Measurements from ENCODE around the gene ZFAND3. TPM values are rescaled to one million over a fixed set of nuclear protein-coding genes. Genes with fewer than 3 reads are reported as not detected.

The ZFAND3 gene
- total RNA-seq, 1 donor from 2014 or later = 18.7 TPM

DNA sequence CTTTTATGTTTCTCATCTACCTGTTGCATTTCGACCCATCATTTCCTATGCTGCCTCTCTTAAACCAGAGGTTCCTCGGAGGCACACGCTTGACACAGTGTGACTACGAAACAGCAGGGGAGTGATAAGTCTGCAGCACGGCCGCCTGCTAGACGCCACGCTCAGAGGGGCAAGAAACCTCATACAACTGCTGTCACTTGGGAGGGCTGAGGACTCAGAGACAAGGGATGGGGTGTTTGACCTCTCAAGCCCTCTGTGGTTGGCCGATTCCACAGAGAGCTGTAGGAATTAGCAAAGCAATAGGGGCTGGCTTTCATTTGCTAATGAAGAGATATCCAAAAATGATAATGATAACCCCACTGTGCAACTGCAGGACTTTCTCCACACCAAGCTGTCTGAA lies 372.5 kb downstream of the ZFAND3 start:
- TF ChIP-seq, protein P1, sequence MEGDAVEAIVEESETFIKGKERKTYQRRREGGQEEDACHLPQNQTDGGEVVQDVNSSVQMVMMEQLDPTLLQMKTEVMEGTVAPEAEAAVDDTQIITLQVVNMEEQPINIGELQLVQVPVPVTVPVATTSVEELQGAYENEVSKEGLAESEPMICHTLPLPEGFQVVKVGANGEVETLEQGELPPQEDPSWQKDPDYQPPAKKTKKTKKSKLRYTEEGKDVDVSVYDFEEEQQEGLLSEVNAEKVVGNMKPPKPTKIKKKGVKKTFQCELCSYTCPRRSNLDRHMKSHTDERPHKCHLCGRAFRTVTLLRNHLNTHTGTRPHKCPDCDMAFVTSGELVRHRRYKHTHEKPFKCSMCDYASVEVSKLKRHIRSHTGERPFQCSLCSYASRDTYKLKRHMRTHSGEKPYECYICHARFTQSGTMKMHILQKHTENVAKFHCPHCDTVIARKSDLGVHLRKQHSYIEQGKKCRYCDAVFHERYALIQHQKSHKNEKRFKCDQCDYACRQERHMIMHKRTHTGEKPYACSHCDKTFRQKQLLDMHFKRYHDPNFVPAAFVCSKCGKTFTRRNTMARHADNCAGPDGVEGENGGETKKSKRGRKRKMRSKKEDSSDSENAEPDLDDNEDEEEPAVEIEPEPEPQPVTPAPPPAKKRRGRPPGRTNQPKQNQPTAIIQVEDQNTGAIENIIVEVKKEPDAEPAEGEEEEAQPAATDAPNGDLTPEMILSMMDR (conservative IDR thresholded peaks at IDR 0.05; ENCODE audit: low read depth, low read length) = no peak
- no peak overlapping the region for H3K4me3 ChIP-seq (ENCODE audit: low read depth, low read length)
- DNase-seq (ENCODE audit: low read depth) = no peak

DNA sequence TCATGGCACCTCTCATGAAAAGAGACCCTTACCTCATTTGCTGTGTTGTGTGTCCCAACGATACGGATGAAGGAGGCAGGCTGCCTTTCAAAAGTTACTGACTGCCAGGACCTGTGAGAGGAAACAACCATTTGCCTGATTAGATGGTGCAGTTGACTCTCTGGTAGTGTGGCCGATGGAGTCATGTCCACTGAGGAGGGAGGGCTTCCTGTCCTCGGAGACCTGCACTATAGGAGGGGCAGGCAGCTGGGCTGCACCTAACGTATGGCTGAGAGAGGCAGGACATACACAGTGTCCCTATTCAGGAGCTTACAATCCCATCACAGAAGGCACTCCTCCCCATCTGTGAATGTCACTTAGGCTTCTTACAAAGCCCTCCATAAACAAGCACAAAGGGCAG lies 373.0 kb downstream of the ZFAND3 start:
- H3K4me3 ChIP-seq (ENCODE audit: low read depth, low read length) = no peak overlapping the region
- no peak for DNase-seq (ENCODE audit: low read depth)
- TF ChIP-seq, protein P1 (conservative IDR thresholded peaks at IDR 0.05; ENCODE audit: low read depth, low read length) = no peak

DNA sequence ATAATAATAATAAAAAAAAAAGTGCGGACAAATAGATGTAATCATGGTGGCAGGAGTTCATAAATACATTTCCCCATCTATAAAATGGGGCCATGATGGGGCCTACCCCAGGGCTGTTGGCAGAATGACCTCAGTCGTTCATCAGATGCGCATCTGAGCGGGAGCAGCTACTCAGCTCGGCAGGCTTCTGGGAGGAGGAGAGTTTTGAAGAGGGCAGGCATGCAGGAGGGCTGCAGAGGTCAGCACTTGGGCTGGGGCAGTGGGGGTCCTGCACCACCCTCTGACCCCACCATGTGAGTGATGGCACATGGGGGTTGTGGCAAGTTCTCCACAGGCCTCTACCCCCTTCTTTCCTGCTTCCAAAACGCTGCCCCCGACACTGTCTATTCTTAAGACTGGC lies 373.5 kb downstream of the ZFAND3 start:
- no peak overlapping the region for H3K4me3 ChIP-seq (ENCODE audit: low read depth, low read length)
- DNase-seq (ENCODE audit: low read depth) = no peak
- TF ChIP-seq, protein P1 (conservative IDR thresholded peaks at IDR 0.05; ENCODE audit: low read depth, low read length) = no peak

DNA sequence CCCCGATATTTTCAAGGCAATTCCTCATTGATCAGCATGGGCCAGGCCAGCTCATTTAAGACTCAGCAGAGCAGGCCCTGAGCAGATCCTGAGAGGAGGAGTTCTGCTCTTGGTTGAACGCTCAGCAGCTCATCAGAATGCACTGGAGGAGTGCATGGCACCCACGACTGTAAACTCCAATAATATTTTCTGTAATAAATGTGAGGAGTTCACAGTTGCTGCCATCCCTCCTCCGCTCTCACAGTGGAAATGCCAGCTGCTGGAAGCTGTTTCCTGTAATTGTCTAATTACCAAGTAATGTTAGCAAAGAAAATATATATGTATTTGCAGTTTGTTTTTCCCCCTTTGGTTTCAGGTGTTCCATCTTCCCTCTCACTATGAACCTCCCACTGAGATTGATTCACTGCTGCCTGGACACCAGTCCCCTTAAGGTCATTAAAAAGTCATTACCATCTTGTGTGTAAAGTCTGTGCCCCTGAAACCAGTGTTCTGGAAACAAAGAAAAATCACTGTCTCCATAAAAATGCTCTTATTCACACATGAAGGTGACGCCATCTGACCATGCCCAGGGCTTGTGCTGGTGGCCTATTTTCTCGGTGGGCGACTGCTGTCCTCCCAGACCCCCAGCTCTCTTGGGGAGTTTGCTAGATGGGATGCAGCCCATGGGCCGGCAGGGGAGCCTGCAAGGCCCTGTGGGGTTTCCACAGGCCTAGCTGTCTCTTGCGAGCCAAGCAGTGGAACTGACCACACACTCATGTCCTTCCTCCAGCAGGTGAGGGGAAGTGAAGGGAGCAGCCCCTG lies 374.2 kb downstream of the ZFAND3 start:
- DNase-seq (ENCODE audit: low read depth) = no peak
- TF ChIP-seq, protein P1 (conservative IDR thresholded peaks at IDR 0.05; ENCODE audit: low read depth, low read length) = no peak
- H3K4me3 ChIP-seq (ENCODE audit: low read depth, low read length) = no peak overlapping the region

DNA sequence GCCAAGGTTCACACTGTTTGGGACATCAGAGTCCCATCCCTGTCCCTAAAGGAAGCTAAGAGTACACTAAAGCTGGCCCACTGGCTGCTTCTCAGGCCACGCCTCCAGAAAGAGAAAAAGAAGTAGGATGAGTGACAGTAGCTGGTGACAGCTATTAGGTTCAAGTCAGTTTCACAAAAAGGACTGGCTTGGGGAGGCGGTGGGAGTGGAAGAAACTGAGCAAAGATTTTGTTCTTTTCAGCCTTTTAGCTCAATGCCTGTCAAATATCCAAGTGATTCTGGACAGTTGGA lies 374.7 kb downstream of the ZFAND3 start:
- TF ChIP-seq, protein P1 (conservative IDR thresholded peaks at IDR 0.05; ENCODE audit: low read depth, low read length) = no peak
- DNase-seq (ENCODE audit: low read depth) = no peak
- no peak overlapping the region for H3K4me3 ChIP-seq (ENCODE audit: low read depth, low read length)

DNA sequence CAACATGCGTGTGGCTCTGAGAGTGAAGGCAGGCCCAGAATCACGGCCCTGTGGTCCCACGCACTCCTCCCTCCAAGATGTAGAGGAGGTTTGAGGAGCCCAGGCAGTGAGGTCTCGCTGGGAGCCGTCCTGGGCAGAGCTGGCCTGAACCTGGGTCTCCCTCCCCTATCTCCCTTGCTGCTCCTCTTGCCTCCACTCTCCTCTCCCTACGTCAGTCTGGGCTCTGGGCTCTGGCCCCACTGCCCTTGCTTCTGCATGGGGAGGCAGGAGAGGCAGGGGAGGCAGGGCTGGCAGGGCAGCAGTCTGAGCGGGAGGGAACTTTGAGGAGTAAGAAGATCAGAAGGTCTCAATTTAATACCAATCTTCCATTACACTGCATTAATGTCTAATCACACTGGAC lies 375.1 kb downstream of the ZFAND3 start:
- no peak for DNase-seq (ENCODE audit: low read depth)
- H3K4me3 ChIP-seq (ENCODE audit: low read depth, low read length) = no peak overlapping the region
- TF ChIP-seq, protein P1 (conservative IDR thresholded peaks at IDR 0.05; ENCODE audit: low read depth, low read length) = no peak

DNA sequence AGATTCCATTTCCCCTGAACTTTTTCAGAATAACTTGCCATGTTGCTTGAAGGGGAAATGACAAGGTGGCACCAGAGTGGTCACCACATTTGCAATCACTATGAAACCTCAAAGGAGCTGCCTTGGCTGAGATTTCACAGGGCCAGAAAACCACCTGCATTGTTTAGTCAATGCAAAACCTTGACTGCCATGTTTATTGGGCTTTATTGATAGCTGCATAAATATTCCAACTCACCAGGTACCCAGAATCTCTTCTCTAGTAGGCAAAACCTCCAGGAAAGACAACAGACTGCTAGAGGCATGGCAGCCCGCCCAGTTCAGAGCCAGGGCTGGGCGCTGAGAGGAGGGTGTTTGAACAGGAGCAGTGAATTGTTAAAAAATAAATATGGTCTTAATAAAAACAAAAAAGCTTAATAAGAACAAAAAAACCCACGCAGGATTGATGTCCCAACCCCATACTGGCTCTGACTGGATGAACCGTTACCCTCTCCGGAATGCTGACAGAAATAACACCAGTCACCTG lies 375.6 kb downstream of the ZFAND3 start:
- no peak for DNase-seq (ENCODE audit: low read depth)
- TF ChIP-seq, protein P1 (conservative IDR thresholded peaks at IDR 0.05; ENCODE audit: low read depth, low read length) = no peak

More for the DNA sequence above, 375.6 kb downstream of the ZFAND3 start:
- no peak overlapping the region for H3K4me3 ChIP-seq (ENCODE audit: low read depth, low read length)

Data from epithelial cell of proximal tubule (primary cell).